SK-N-SH treated with all-trans-retinoic acid at 6 μM for 48 hours (cell line): ENCODE measurements around the gene AIF1L.

Experiments used
- ARNTL ChIP-seq: fragments of 450-650 bp; formaldehyde crosslinking; IDR thresholded peaks from 2 replicates; pipeline ENCODE4 v1.5.0; 2020; ENCODE audit warnings: low read depth, mild to moderate bottlenecking, moderate library complexity, borderline replicate concordance
- CREB5 ChIP-seq: fragments of 250-450 bp; sonication (Bioruptor Pico); IDR thresholded peaks from 2 replicates; pipeline ENCODE4 v1.5.1; 2020; ENCODE audit warnings: low read depth, mild to moderate bottlenecking, moderate library complexity
- CSDC2 ChIP-seq: fragments of 250-450 bp; sonication (Bioruptor Pico); IDR thresholded peaks from 2 replicates; pipeline ENCODE4 v1.5.0; 2020; ENCODE audit warnings: mild to moderate bottlenecking, moderate library complexity
- CSRNP3 ChIP-seq: fragments of 250-450 bp; sonication (Bioruptor Pico); IDR thresholded peaks from 2 replicates; pipeline ENCODE4 v1.5.1; 2021; ENCODE audit warnings: mild to moderate bottlenecking, moderate library complexity
- ESRRG ChIP-seq: fragments of 250-450 bp; sonication (Bioruptor Pico); IDR thresholded peaks from 2 replicates; pipeline ENCODE4 v1.6.1; 2021; ENCODE audit warnings: mild to moderate bottlenecking
- ISL1 ChIP-seq: fragments of 250-450 bp; sonication (Bioruptor Pico); IDR thresholded peaks from 2 replicates; pipeline ENCODE4 v2.1.2; 2022; ENCODE audit warnings: mild to moderate bottlenecking, moderate library complexity
- OSR1 ChIP-seq: fragments of 250-450 bp; sonication (Bioruptor Pico); IDR thresholded peaks from 2 replicates; pipeline ENCODE4 v1.8.0; 2022; ENCODE audit warnings: moderate library complexity, mild to moderate bottlenecking, inconsistent platforms
- PATZ1 ChIP-seq: fragments of 250-450 bp; sonication (Bioruptor Pico); IDR thresholded peaks from 2 replicates; pipeline ENCODE4 v1.8.0; 2020; ENCODE audit warnings: mild to moderate bottlenecking, moderate library complexity, borderline replicate concordance
- PPARA ChIP-seq: fragments of 250-450 bp; sonication (Bioruptor Pico); IDR thresholded peaks from 2 replicates; pipeline ENCODE4 v1.5.0; 2020; ENCODE audit warnings: mild to moderate bottlenecking, borderline replicate concordance
- SNAI2 ChIP-seq: fragments of 250-450 bp; sonication (Bioruptor Pico); IDR thresholded peaks from 2 replicates; pipeline ENCODE4 v1.5.0; 2020; ENCODE audit warnings: mild to moderate bottlenecking, moderate library complexity
- ZC3H10 ChIP-seq: fragments of 250-450 bp; sonication (Bioruptor Pico); IDR thresholded peaks from 2 replicates; pipeline ENCODE4 v1.5.1; 2021; ENCODE audit warnings: mild to moderate bottlenecking, moderate library complexity
- ZFP3 ChIP-seq: fragments of 250-450 bp; sonication (Bioruptor Pico); IDR thresholded peaks from 2 replicates; pipeline ENCODE4 v1.5.0; 2020; ENCODE audit warnings: mild to moderate bottlenecking, moderate library complexity
- ZFP30 ChIP-seq: fragments of 450-650 bp; formaldehyde crosslinking; IDR thresholded peaks from 2 replicates; pipeline ENCODE4 v1.5.0; 2022; ENCODE audit warnings: mild to moderate bottlenecking, moderate library complexity
- ZNF8 ChIP-seq: fragments of 450-650 bp; formaldehyde crosslinking; IDR thresholded peaks from 2 replicates; pipeline ENCODE4 v1.5.0; 2020; ENCODE audit warnings: mild to moderate bottlenecking, moderate library complexity

- no peak for TF ChIP-seq ZNF8 (CRISPR knock-in tag)
- no peak for TF ChIP-seq SNAI2 (CRISPR knock-in tag)
- TF ChIP-seq CREB5 (CRISPR knock-in tag): no peak
- TF ChIP-seq PATZ1 (CRISPR knock-in tag): no peak
- TF ChIP-seq ARNTL (CRISPR knock-in tag): no peak
- no peak for TF ChIP-seq ZFP30 (CRISPR knock-in tag)
- TF ChIP-seq CSRNP3 (CRISPR knock-in tag): no peak
- TF ChIP-seq ISL1 (CRISPR knock-in tag): no peak
- no peak for TF ChIP-seq CSDC2
- no peak for TF ChIP-seq ESRRG (CRISPR knock-in tag)
- no peak for TF ChIP-seq ZFP3 (CRISPR knock-in tag)
- no peak for TF ChIP-seq PPARA (CRISPR knock-in tag)
- TF ChIP-seq ZC3H10: no peak
- TF ChIP-seq OSR1 (CRISPR knock-in tag): no peak
Measured at GRCh38 chr9:131065599-131065998, 30.7 kb upstream of the AIF1L start.
